B cell (primary cell): ENCODE results near the gene CREB5. TPM values are rescaled to one million over a fixed set of nuclear protein-coding genes. Genes with fewer than 3 reads are reported as not detected.
"Not testable (repeated sequence)": the region's sequence is repeated elsewhere in the genome, so short reads cannot be mapped to it uniquely, and the experiment has no call there.

Experiments used
- ATAC-seq: fragments of 200-7000 bp; cut with Tn5 transposase; one replicate; pipeline ENCODE4 v1.10.0; 2021; ENCODE audit warnings: low read depth, mild to moderate bottlenecking, moderate number of reproducible peaks, moderate library complexity
- CTCF ChIA-PET: fragments of 350-600 bp; sonication (Branson Sonifier 250); formaldehyde crosslinking; loops from one replicate; lab custom pipeline; 2021; ENCODE audit warnings: antibody characterized with exemption, inconsistent platforms; lab: Charles Lee
- POLR2A ChIA-PET: fragments of 350-600 bp; sonication (Branson Sonifier 250); formaldehyde crosslinking; loops from one replicate; lab custom pipeline; 2021; ENCODE audit warnings: antibody characterized with exemption; lab: Charles Lee
- DNase-seq: peaks from one replicate; pipeline ENCODE4 v3.0.0; 2013
- H2AFZ ChIP-seq: 2 replicates; pipeline ENCODE4 v1.6.1; 2012; ENCODE audit warnings: mild to moderate bottlenecking, low read depth, low read length; ENCODE audit not compliant: insufficient read depth, poor library complexity, severe bottlenecking
- H3K27ac ChIP-seq, 2 donors: 1 replicate in 1 of 2; 2 replicates in 1 of 2; pipeline ENCODE4 v1.5.1; 2012 to 2013; ENCODE audit warnings: low read length in 2 of 2, mild to moderate bottlenecking in 2 of 2, moderate library complexity in 1 of 2
- H3K27me3 ChIP-seq, 4 experiments: fragments of 200-600 bp in 1 of 4; sonication (generic) in 1 of 4; replicated peaks in 1 of 4; 1 replicate in 2 of 4; 2 replicates in 2 of 4; pipeline versions ENCODE4 v1.6.1 to v1.7.0; 2013 to 2016; ENCODE audit warnings: low read length in 3 of 4, mild to moderate bottlenecking in 2 of 4, mixed read lengths in 1 of 4, moderate library complexity in 1 of 4; ENCODE audit not compliant: insufficient read depth in 4 of 4, control insufficient read depth in 3 of 4; ENCODE audit errors: control extremely low read depth in 1 of 4
- H3K36me3 ChIP-seq, 2 experiments: replicated peaks in 1 of 2; 1 replicate in 1 of 2; 2 replicates in 1 of 2; pipeline versions ENCODE4 v1.6.1 to v1.7.1; 2013; ENCODE audit warnings: low read length in 1 of 2; ENCODE audit not compliant: insufficient read depth in 2 of 2, control insufficient read depth in 1 of 2; ENCODE audit errors: control extremely low read depth in 1 of 2, extremely low read depth in 1 of 2
- H3K4me1 ChIP-seq, 2 donors: fragments of 200-600 bp in 1 of 2; sonication (generic) in 1 of 2; 1 replicate in 1 of 2; 2 replicates in 1 of 2; pipeline versions ENCODE4 v1.5.1 to v1.6.1; 2013 to 2017; ENCODE audit warnings: low read length in 2 of 2; ENCODE audit not compliant: control insufficient read depth in 2 of 2, insufficient read depth in 2 of 2
- H3K4me2 ChIP-seq: replicated peaks from 2 replicates; pipeline ENCODE3; 2012; ENCODE audit warnings: mild to moderate bottlenecking, low read depth, low read length; ENCODE audit not compliant: poor library complexity, severe bottlenecking
- H3K4me3 ChIP-seq, 5 experiments: fragments of 200-600 bp in 1 of 5; sonication (generic) in 1 of 5; 1 replicate in 3 of 5; 2 replicates in 2 of 5; pipeline versions ENCODE4 v1.5.1 to v1.7.0; 2011 to 2016; ENCODE audit warnings: low read length in 4 of 5, mild to moderate bottlenecking in 4 of 5, low read depth in 2 of 5, control low read depth in 1 of 5, moderate library complexity in 1 of 5; ENCODE audit not compliant: insufficient read depth in 1 of 5; ENCODE audit errors: control extremely low read depth in 1 of 5, extremely low read depth in 1 of 5
- H3K79me2 ChIP-seq: fragments of 200-600 bp; sonication (generic); one replicate; pipeline ENCODE4 v1.6.0; 2016; ENCODE audit warnings: low read length; ENCODE audit not compliant: control insufficient read depth, insufficient read depth
- H3K9ac ChIP-seq: fragments of 200-600 bp; sonication (generic); 2 replicates; pipeline ENCODE4 v1.6.1; 2017; ENCODE audit warnings: mild to moderate bottlenecking, low read length, moderate library complexity
- H3K9me3 ChIP-seq, 3 donors: one replicate each; pipeline versions ENCODE4 v1.6.1 to v1.7.1; 2013; ENCODE audit warnings: low read length in 2 of 3; ENCODE audit not compliant: control insufficient read depth in 2 of 3, insufficient read depth in 1 of 3; ENCODE audit errors: control extremely low read depth in 1 of 3
- H4K20me1 ChIP-seq: 2 replicates; pipeline ENCODE4 v1.6.0; 2012; ENCODE audit warnings: mild to moderate bottlenecking, low read length; ENCODE audit not compliant: insufficient read depth, control insufficient read depth, poor library complexity, severe bottlenecking
- H3K27ac Mint-ChIP-seq: one replicate; pipeline ENCODE4 v1.8.0; 2021; ENCODE audit warnings: mixed read lengths
- H3K27me3 Mint-ChIP-seq: one replicate; pipeline ENCODE4 v1.8.0; 2021; ENCODE audit warnings: mixed read lengths
- H3K4me1 Mint-ChIP-seq: one replicate; pipeline ENCODE4 v1.8.0; 2021; ENCODE audit warnings: mixed read lengths
- H3K4me3 Mint-ChIP-seq: one replicate; pipeline ENCODE4 v1.8.0; 2021; ENCODE audit warnings: mixed read lengths
- H3K9me3 Mint-ChIP-seq: one replicate; pipeline ENCODE4 v1.8.0; 2022; ENCODE audit warnings: mixed read lengths; ENCODE audit not compliant: insufficient read depth
- EZH2 ChIP-seq: IDR thresholded peaks from 2 replicates; pipeline ENCODE4 v1.6.1; 2012; ENCODE audit warnings: borderline replicate concordance, low read depth, mild to moderate bottlenecking, moderate library complexity, low read length; ENCODE audit not compliant: insufficient read depth, poor library complexity, severe bottlenecking
- WGBS: methylation state at CpG from one replicate; pipeline ENCODE4 v1.1.5; 2013; ENCODE audit warnings: missing lambda C conversion rate; ENCODE audit not compliant: insufficient coverage; 5-methylcytosine and 5-hydroxymethylcytosine counted together
- intact Hi-C: fragments of 100-400 bp; cut with micrococcal nuclease; formaldehyde crosslinking; loops from one replicate; pipeline ENCODE4 v1.10.0; 2022
- polyA plus RNA-seq: library from polyadenylated mRNA; depleted of rRNA; stranded (reverse); fragments of >200 nt; gene quantifications from 2 replicates; pipeline ENCODE4 v1.2.3, GENCODE V29; 2012
- total RNA-seq, 2 donors: library from RNA; stranded (reverse); fragments of 120-200 nt in 1 of 2; gene quantifications; 1 replicate in 1 of 2; 2 replicates in 1 of 2; pipeline versions ENCODE4 v1.2.3 to v1.2.4, GENCODE V29; 2013 to 2022
- TF ChIP-seq, protein P1 (sequence below): fragments of 200-600 bp; IDR thresholded peaks from one replicate; pipeline ENCODE4 v1.8.0; 2022; ENCODE audit warnings: antibody characterized with exemption, mild to moderate bottlenecking

The CREB5 gene
- total and polyA plus RNA-seq, 2 donors (not counting 1 experiment from before 2014, with no cell fraction given), result 0.05 to 0.95 TPM

DNA sequence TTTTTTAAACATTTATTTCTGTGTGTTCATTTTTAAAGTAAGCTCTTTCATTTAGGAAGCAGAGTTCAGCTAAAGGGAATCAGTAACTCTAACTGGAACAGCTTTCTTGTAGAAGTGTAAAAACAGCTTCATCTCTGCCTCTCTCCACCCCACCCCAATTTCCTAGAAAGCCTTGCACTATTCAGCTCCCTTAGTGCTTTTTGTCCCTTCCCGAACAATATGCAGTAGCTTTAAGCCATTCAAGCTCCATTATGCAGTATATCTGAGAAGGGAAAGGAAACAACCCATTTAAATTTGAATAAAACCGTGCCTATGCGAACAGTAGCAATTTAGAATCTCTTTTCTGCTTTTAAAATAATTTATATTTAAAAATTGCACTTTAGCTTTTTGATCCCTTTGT is 411.3 kb downstream of the CREB5 start:
- H3K9me3 ChIP-seq, result no peaks in the 10 kb centered on the region
- H3K27me3 Mint-ChIP-seq, result peaks cover 5% of the 10 kb centered on the region
- ChIA-PET CTCF (interaction anchor here (1.5 to 1.7 kb wide), 2 partner anchors 22 to 101 kb away, joined by 3 read pairs; no protein-coding TSS in a partner anchor), POLR2A (no interaction called here)
- no peak overlapping the region for H2AFZ ChIP-seq
- H3K4me3 ChIP-seq, result no peak overlapping the region
- H3K79me2 ChIP-seq, result no peaks in the 10 kb centered on the region
- H3K4me1 ChIP-seq, result peaks cover 3 to 8% of the 10 kb centered on the region in 2 donors
- intact Hi-C loops, result no loop called here
- H3K4me3 Mint-ChIP-seq, result no peak overlapping the region
- no peaks in the 10 kb centered on the region for H3K9me3 Mint-ChIP-seq
- no peak overlapping the region for H3K4me2 ChIP-seq
- peaks cover 16% of the 10 kb centered on the region for H3K4me1 Mint-ChIP-seq
- H4K20me1 ChIP-seq, result no peaks in the 10 kb centered on the region
- H3K27ac Mint-ChIP-seq, result no peak overlapping the region
- no peak overlapping the region for H3K9ac ChIP-seq
- H3K36me3 ChIP-seq, result no peaks in the 10 kb centered on the region
- ATAC-seq (no peak), DNase-seq (no peak)
- 100% methylated on average over 1 of the region's 3 CpGs for WGBS
- H3K27me3 ChIP-seq, result no peaks in the 10 kb centered on the region
- no peak for TF ChIP-seq EZH2
- TF ChIP-seq, protein P1, sequence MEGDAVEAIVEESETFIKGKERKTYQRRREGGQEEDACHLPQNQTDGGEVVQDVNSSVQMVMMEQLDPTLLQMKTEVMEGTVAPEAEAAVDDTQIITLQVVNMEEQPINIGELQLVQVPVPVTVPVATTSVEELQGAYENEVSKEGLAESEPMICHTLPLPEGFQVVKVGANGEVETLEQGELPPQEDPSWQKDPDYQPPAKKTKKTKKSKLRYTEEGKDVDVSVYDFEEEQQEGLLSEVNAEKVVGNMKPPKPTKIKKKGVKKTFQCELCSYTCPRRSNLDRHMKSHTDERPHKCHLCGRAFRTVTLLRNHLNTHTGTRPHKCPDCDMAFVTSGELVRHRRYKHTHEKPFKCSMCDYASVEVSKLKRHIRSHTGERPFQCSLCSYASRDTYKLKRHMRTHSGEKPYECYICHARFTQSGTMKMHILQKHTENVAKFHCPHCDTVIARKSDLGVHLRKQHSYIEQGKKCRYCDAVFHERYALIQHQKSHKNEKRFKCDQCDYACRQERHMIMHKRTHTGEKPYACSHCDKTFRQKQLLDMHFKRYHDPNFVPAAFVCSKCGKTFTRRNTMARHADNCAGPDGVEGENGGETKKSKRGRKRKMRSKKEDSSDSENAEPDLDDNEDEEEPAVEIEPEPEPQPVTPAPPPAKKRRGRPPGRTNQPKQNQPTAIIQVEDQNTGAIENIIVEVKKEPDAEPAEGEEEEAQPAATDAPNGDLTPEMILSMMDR, result no peak
- no peak overlapping the region for H3K27ac ChIP-seq

DNA sequence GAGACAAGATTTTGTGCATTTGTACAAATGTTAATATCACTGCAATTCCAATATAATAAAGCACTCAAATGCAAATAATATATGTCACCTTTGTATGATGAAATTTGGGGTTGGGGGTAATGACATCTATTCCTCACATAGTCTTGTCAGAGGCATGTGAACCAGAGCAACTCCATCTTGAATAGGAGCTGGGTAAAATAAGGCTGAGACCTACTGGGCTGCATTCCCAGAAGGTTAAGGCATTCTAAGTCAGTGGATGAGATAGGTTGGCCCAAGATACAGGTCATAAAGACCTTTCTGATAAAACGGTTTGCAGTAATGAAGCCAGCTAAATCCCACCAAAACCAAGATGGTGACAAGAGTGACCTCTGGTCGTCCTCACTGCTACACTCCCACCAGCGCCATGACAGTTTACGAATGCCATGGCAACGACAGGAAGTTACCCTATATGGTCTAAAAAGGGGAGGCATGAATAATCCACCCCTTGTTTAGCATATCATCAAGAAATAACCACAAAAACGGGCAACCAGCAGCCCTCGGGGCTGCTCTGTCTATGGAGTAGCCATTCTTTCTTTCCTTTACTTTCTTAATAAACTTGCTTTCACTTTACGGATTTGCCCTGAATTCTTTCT is 413.6 kb downstream of the CREB5 start:
- H3K4me2 ChIP-seq, H3K79me2 ChIP-seq, ATAC-seq, H3K4me1 Mint-ChIP-seq, H3K4me3 ChIP-seq, DNase-seq, H3K9me3 Mint-ChIP-seq, H3K4me3 Mint-ChIP-seq, H3K27ac ChIP-seq, H3K9me3 ChIP-seq, intact Hi-C loops, H3K36me3 ChIP-seq, H3K27me3 Mint-ChIP-seq, POLR2A ChIA-PET, H2AFZ ChIP-seq, H3K27ac Mint-ChIP-seq, CTCF ChIA-PET, H3K9ac ChIP-seq, H3K27me3 ChIP-seq, H4K20me1 ChIP-seq, H3K4me1 ChIP-seq: not testable (repeated sequence)
- 93% methylated on average over 6 of the region's 8 CpGs for WGBS
